Muscle of leg (tissue), 11 donors: ENCODE results near the gene LGALS7. TPM values are rescaled to one million over a fixed set of nuclear protein-coding genes. Genes with fewer than 3 reads are reported as not detected.
"Not testable (repeated sequence)": the region's sequence is repeated elsewhere in the genome, so short reads cannot be mapped to it uniquely, and the experiment has no call there.

Experiments used
- DNase-seq: peaks from one replicate; pipeline ENCODE4 v3.0.0; 2013
- H3K27ac ChIP-seq: one replicate; pipeline ENCODE4 v1.5.1; 2013; ENCODE audit warnings: mild to moderate bottlenecking, low read length, control low read depth
- H3K27me3 ChIP-seq: one replicate; pipeline ENCODE4 v1.6.1; 2013; ENCODE audit warnings: low read length; ENCODE audit not compliant: control insufficient read depth, insufficient read depth
- H3K36me3 ChIP-seq: one replicate; pipeline ENCODE4 v1.6.1; 2013; ENCODE audit warnings: low read length; ENCODE audit not compliant: control insufficient read depth, insufficient read depth
- H3K4me1 ChIP-seq: one replicate; pipeline ENCODE4 v1.6.1; 2013; ENCODE audit warnings: low read length; ENCODE audit not compliant: control insufficient read depth, insufficient read depth
- H3K4me3 ChIP-seq: one replicate; pipeline ENCODE4 v1.5.1; 2013; ENCODE audit warnings: low read length, control low read depth
- H3K9me3 ChIP-seq: replicated peaks from 2 replicates; pipeline ENCODE4 v1.6.1; 2013; ENCODE audit warnings: low read depth, low read length; ENCODE audit not compliant: control insufficient read depth
- WGBS: methylation state at CpG from one replicate; pipeline ENCODE4 v1.1.5; 2013; ENCODE audit warnings: missing lambda C conversion rate; ENCODE audit not compliant: insufficient coverage; 5-methylcytosine and 5-hydroxymethylcytosine counted together
- polyA plus RNA-seq, 8 donors: library from polyadenylated mRNA; unstranded; fragments of 120-200 nt; gene quantifications; one replicate each; pipeline versions ENCODE4 v1.2.1 to v1.2.3, GENCODE V29; 2013; ENCODE audit warnings: inconsistent platforms in 1 of 8, low replicate concordance in 1 of 8; ENCODE audit not compliant: insufficient read length in 8 of 8, insufficient read depth in 1 of 8
- total RNA-seq: library from RNA; stranded (reverse); fragments of 120-200 nt; gene quantifications from one replicate; pipeline ENCODE4 v1.2.4, GENCODE V29; 2013

The LGALS7 gene
- total and polyA plus RNA-seq, 9 donors: 0.22 to 1.1 (median 0.84) TPM; not detected in 3

GRCh38 chr19:38754196-38754595 lies 19.1 kb downstream of the LGALS7 start:
- H3K4me1 ChIP-seq, H3K27ac ChIP-seq, DNase-seq, H3K4me3 ChIP-seq, H3K36me3 ChIP-seq, H3K9me3 ChIP-seq, H3K27me3 ChIP-seq: not testable (repeated sequence)
- no CpG with 5 or more reads among the region's 2 CpGs for WGBS

GRCh38 chr19:38753783-38754182 lies 19.5 kb downstream of the LGALS7 start:
- DNase-seq, H3K27ac ChIP-seq, H3K36me3 ChIP-seq, H3K4me3 ChIP-seq, H3K27me3 ChIP-seq, H3K9me3 ChIP-seq, H3K4me1 ChIP-seq: not testable (repeated sequence)
- 68% methylated on average over 2 of the region's 3 CpGs for WGBS

- no peak overlapping the region for H3K27ac ChIP-seq
- no peak overlapping the region for H3K4me3 ChIP-seq
- no peaks in the 10 kb centered on the region for H3K9me3 ChIP-seq
- DNase-seq: no peak
- H3K4me1 ChIP-seq: no peaks in the 10 kb centered on the region
- H3K36me3 ChIP-seq: no peaks in the 10 kb centered on the region
- 73% methylated on average over 5 of the region's 7 CpGs for WGBS
- H3K27me3 ChIP-seq: no peaks in the 10 kb centered on the region
Observed at GRCh38 chr19:38745316-38745715, 28.0 kb downstream of the LGALS7 start.

- WGBS: 72% methylated on average over 4 of the region's 6 CpGs
- no peaks in the 10 kb centered on the region for H3K27me3 ChIP-seq
- H3K27ac ChIP-seq: no peak overlapping the region
- H3K9me3 ChIP-seq: no peaks in the 10 kb centered on the region
- H3K4me1 ChIP-seq: no peaks in the 10 kb centered on the region
- H3K4me3 ChIP-seq: no peak overlapping the region
- no peak for DNase-seq
- no peaks in the 10 kb centered on the region for H3K36me3 ChIP-seq
Observed at GRCh38 chr19:38744874-38745273, 28.4 kb downstream of the LGALS7 start.

- 82% methylated on average over 6 of the region's 10 CpGs for WGBS
- no peaks in the 10 kb centered on the region for H3K27me3 ChIP-seq
- no peaks in the 10 kb centered on the region for H3K36me3 ChIP-seq
- DNase-seq: no peak
- H3K9me3 ChIP-seq: no peaks in the 10 kb centered on the region
- no peaks in the 10 kb centered on the region for H3K4me1 ChIP-seq
- no peak within 1 kb of the TSS for H3K4me3 ChIP-seq
- H3K27ac ChIP-seq: no peak within 1 kb of the TSS
Observed at GRCh38 chr19:38744298-38744681, 29.0 kb downstream of the LGALS7 start, which contains the start of gene CAPN12. TSS of gene CAPN12 (minus strand) at chr19:38744474. CDS start at chr19:38744165, 309 bp downstream.

GRCh38 chr19:38743394-38744297 lies 29.7 kb downstream of the LGALS7 start:
- DNase-seq: no peak
- H3K27me3 ChIP-seq: no peaks in the 10 kb centered on the region
- no peaks in the 10 kb centered on the region for H3K4me1 ChIP-seq
- H3K4me3 ChIP-seq: no peak overlapping the region
- H3K27ac ChIP-seq: no peak overlapping the region
- WGBS: 39% methylated on average over 19 of the region's 20 CpGs
- no peaks in the 10 kb centered on the region for H3K9me3 ChIP-seq
- H3K36me3 ChIP-seq: no peaks in the 10 kb centered on the region

- DNase-seq: no peak
- 71% methylated on average over 5 of the region's 6 CpGs for WGBS
- no peak overlapping the region for H3K4me3 ChIP-seq
- no peaks in the 10 kb centered on the region for H3K27me3 ChIP-seq
- no peaks in the 10 kb centered on the region for H3K9me3 ChIP-seq
- no peak overlapping the region for H3K27ac ChIP-seq
- H3K36me3 ChIP-seq: no peaks in the 10 kb centered on the region
- H3K4me1 ChIP-seq: no peaks in the 10 kb centered on the region
Observed at GRCh38 chr19:38742906-38743305, 30.4 kb downstream of the LGALS7 start.

GRCh38 chr19:38742296-38742695 lies 31.0 kb downstream of the LGALS7 start:
- Histone ChIP-seq H3K27me3 (peaks cover 2% of the 10 kb centered on the region), H3K4me3 (no peak overlapping the region), H3K9me3 (no peaks in the 10 kb centered on the region), H3K36me3 (no peaks in the 10 kb centered on the region), H3K27ac (no peak overlapping the region), H3K4me1 (no peaks in the 10 kb centered on the region)
- DNase-seq: no peak
- 90% methylated on average over 6 of the region's 9 CpGs for WGBS

GRCh38 chr19:38741670-38742069 lies 31.6 kb downstream of the LGALS7 start:
- Histone ChIP-seq H3K36me3 (no peaks in the 10 kb centered on the region), H3K4me1 (peaks cover under 1% of the 10 kb centered on the region), H3K4me3 (no peak overlapping the region), H3K27ac (no peak overlapping the region), H3K9me3 (no peaks in the 10 kb centered on the region), H3K27me3 (peaks cover 4% of the 10 kb centered on the region)
- no peak for DNase-seq
- 89% methylated on average over 12 of the region's 15 CpGs for WGBS

GRCh38 chr19:38740932-38741331 lies 32.4 kb downstream of the LGALS7 start:
- 92% methylated on average over 2 of the region's 2 CpGs for WGBS
- Histone ChIP-seq H3K9me3 (no peaks in the 10 kb centered on the region), H3K27me3 (peaks cover 8% of the 10 kb centered on the region), H3K4me1 (peaks cover 5% of the 10 kb centered on the region), H3K27ac (no peak overlapping the region), H3K36me3 (no peaks in the 10 kb centered on the region), H3K4me3 (no peak overlapping the region)
- DNase-seq: no peak
